ENCODE data around the gene GPR158. TPM values are rescaled to one million over a fixed set of nuclear protein-coding genes. Genes with fewer than 3 reads are reported as not detected.

GPR158 gene
- total RNA-seq, 1 donor from 2014 or later, result not detected

DNA sequence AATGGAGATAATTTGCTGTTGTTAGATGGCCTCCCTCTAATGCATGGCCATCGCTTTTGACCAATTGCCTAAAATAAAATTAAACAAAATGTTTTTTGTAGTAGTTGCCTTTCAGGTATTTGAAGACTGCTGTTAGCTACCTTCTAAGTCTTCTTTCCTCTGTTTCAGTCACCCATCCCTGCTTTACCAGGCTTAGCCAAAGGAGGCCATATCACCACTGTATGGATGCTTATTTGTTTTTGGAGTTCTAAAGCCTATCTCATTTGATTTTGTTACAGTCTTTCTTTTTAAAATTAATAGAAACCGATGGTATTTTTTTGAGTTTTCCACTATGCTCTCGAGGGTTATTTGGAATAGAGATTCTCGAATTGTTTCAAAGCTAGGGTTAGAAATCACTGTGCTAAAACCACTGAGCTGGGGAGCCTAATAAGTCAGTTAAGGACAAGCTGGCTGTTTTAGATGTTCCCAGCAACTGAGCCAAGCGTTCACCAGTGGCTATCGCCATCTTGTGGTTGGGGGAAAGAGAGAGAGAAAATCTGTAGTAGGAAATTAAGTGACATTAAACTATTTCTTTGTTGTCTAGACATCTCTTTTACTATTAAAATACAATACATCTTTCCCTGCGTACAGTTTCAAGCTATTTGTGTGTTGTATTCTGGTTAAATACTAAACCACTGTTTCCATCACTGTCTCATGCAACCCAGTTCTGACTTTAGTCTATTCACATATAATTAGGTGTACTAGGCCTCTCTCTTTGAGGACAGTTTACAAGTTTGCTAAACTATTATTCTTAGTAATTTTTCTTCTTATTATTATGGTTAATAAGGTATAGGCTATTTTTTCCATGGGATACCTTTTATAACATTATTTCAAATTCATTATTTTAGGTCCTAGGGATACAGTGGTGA is 52.2 kb downstream of the GPR158 start:
- H3K36me3 Mint-ChIP-seq (ENCODE audit: low read depth), result no peaks in the 10 kb centered on the region
- H3K9me3 Mint-ChIP-seq, result no peaks in the 10 kb centered on the region
- no peaks in the 10 kb centered on the region for H3K4me1 Mint-ChIP-seq
- intact Hi-C loops (cut with micrococcal nuclease), result no loop called here
- no peak overlapping the region for H3K27ac Mint-ChIP-seq
- peak; percentile 59 for DNase-seq
- H3K4me3 Mint-ChIP-seq, result no peak overlapping the region
- no peaks in the 10 kb centered on the region for H3K27me3 Mint-ChIP-seq

DNA sequence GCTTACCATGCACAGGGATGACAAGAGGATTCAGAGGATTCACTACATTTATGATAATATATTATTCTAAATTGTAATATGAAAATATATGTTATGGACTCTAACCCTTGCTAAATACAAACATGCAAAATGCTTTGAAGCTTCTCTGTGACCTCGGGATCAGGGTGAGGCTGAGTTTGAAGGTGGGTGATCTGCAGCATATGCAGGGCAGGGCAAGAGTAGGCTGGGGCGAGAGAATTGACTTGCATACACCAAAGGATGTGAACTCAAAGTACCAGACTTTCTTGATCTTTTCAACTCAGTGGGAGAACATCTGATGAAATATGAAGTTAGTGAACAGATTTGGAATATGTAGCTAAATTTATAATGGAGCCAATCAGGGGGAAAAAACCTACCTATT is 57.0 kb downstream of the GPR158 start:
- Mint-ChIP-seq H3K9me3 (no peaks in the 10 kb centered on the region), H3K27ac (no peak overlapping the region), H3K4me3 (no peak overlapping the region), H3K27me3 (no peaks in the 10 kb centered on the region), H3K4me1 (no peaks in the 10 kb centered on the region), H3K36me3 (ENCODE audit: low read depth) (no peaks in the 10 kb centered on the region)
- intact Hi-C loops (cut with micrococcal nuclease), result no loop called here
- DNase-seq, result no peak

DNA sequence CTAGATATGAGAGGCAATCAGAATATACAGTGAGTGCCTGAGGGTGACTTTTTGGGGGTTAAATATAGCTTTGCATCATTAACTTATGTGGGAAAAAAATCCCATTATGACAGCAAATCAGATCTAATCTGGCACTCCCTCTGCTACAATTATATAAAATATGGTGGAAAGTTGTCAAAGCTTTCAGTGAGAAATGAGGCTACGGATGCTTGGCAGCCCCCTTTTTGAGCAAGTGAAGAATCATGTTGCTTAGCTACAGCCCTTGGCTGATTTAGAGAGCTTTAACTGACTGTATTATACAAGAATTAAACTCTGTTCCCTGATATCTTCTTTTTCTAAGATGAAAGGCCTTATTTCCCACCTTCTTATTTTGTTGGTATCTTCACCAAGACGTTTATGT is 57.4 kb downstream of the GPR158 start:
- intact Hi-C loops (cut with micrococcal nuclease), result no loop called here
- H3K4me1 Mint-ChIP-seq, result no peaks in the 10 kb centered on the region
- no peak for DNase-seq
- H3K27me3 Mint-ChIP-seq, result no peaks in the 10 kb centered on the region
- H3K9me3 Mint-ChIP-seq, result no peaks in the 10 kb centered on the region
- no peaks in the 10 kb centered on the region for H3K36me3 Mint-ChIP-seq (ENCODE audit: low read depth)
- H3K4me3 Mint-ChIP-seq, result no peak overlapping the region
- H3K27ac Mint-ChIP-seq, result no peak overlapping the region

DNA sequence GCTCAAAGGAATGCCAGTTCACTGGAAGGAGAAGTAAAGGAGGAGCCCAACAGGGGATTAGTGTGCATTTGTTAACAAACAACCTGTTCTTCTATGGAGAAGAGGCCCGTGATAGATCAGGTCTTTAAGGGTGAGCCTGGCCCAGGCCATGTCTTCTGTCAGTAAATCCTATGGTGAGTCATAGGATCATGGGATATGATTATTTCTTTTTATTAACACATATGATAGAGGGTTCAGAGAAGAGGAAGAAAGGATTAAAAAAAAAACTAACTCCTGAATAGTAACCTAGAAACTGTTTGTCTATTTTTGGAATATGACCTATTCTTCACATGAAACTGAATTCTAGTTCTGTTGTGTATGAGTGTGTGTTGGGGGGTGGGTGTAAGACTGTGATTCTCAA is 70.4 kb downstream of the GPR158 start:
- H3K36me3 Mint-ChIP-seq (ENCODE audit: low read depth), result no peaks in the 10 kb centered on the region

DNA sequence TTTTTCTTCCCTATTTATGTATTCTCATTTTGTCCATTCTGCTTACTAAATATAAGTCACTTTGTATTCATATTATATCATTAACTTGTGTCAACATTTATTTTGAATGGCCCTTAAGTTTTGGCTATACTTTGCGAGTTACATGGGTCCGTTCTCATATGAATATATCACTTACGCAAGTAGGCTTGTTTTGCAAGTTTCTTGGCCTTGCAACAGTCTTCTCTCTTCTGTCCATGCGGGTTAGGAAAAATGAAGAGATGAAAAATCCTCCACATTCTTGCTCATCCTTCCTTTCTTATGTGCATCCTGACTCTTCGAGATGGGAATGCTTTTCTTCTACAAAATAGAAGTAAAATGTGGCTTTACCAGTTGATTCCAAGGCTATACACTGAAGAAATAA is 82.8 kb downstream of the GPR158 start:
- no peak overlapping the region for H3K4me3 Mint-ChIP-seq
- H3K4me1 Mint-ChIP-seq, result no peaks in the 10 kb centered on the region
- DNase-seq, result no peak
- no peaks in the 10 kb centered on the region for H3K36me3 Mint-ChIP-seq (ENCODE audit: low read depth)
- H3K27me3 Mint-ChIP-seq, result no peaks in the 10 kb centered on the region
- H3K27ac Mint-ChIP-seq, result no peak overlapping the region
- no peaks in the 10 kb centered on the region for H3K9me3 Mint-ChIP-seq
- intact Hi-C loops (cut with micrococcal nuclease), result no loop called here

More for the DNA sequence above, 70.4 kb downstream of the GPR158 start:
- Mint-ChIP-seq H3K9me3 (no peaks in the 10 kb centered on the region), H3K27me3 (no peaks in the 10 kb centered on the region), H3K27ac (no peak overlapping the region), H3K4me1 (no peaks in the 10 kb centered on the region), H3K4me3 (no peak overlapping the region)
- DNase-seq, result no peak
- intact Hi-C loops (cut with micrococcal nuclease), result no loop called here

DNA sequence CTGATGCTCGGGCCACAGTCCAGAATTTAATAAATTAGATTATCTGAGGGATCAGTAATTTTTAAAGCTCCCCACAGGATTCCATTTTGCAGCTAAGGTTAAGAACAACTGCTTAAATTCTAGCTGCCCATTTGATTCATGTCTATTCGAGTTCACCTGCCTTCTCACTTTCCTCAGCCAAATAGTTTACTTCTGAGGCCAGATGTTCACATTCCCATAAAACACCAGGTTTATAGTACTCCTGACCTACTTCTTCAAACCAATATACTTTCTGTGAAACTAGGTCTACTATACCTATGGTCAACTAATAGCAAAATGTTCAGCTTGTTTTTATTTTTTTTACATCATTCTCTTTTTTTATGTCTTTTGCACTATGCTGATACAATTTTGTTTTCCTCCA is 86.3 kb downstream of the GPR158 start:
- no peaks in the 10 kb centered on the region for H3K36me3 Mint-ChIP-seq (ENCODE audit: low read depth)
- H3K9me3 Mint-ChIP-seq, result no peaks in the 10 kb centered on the region
- no peaks in the 10 kb centered on the region for H3K4me1 Mint-ChIP-seq
- H3K27ac Mint-ChIP-seq, result no peak overlapping the region
- H3K4me3 Mint-ChIP-seq, result no peak overlapping the region
- intact Hi-C loops (cut with micrococcal nuclease), result no loop called here
- no peak for DNase-seq
- no peaks in the 10 kb centered on the region for H3K27me3 Mint-ChIP-seq

DNA sequence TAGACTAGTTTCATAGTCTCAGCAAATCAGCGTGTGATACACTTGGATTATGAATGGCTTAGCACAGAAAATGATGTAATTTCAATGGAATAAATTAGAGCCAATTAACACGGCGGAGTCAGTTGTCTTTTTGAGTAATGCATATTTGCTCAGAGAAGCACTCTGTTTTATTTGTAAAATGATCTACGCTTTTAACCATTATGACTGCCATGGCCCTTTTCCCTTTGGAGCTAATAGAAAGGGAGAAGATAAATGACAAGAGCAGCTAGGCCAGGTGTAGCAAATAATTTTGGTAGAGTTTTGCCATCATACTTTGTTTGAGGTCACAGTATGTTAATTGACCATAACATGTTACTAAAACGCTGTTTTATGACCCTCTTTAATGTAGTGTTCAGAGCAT is 86.8 kb downstream of the GPR158 start:
- H3K4me3 Mint-ChIP-seq, result no peak overlapping the region
- DNase-seq, result no peak
- H3K27me3 Mint-ChIP-seq, result no peaks in the 10 kb centered on the region
- no peaks in the 10 kb centered on the region for H3K9me3 Mint-ChIP-seq
- H3K4me1 Mint-ChIP-seq, result no peaks in the 10 kb centered on the region
- H3K27ac Mint-ChIP-seq, result no peak overlapping the region
- intact Hi-C loops (cut with micrococcal nuclease), result no loop called here
- H3K36me3 Mint-ChIP-seq (ENCODE audit: low read depth), result no peaks in the 10 kb centered on the region

DNA sequence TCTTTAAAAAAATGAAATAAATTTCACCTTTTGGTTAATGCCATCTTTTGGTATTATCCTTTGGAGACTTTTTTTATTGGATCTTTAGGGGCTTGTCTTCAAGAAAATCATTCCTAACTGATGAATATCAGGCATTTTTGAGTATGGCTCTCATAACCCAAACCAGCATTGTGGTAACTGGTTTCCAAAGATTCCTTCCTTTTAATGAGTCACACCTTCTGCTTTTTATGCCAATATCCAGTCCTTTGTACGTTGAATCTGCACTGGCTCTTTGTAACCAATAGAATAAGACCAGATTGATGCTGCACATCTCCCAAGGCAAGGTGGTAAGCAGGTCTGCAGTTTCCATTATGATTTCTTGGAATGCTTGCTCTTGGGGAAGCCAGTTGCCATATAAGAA is 89.1 kb downstream of the GPR158 start:
- no peaks in the 10 kb centered on the region for H3K36me3 Mint-ChIP-seq (ENCODE audit: low read depth)
- intact Hi-C loops (cut with micrococcal nuclease), result no loop called here
- H3K4me3 Mint-ChIP-seq, result no peak overlapping the region
- H3K27ac Mint-ChIP-seq, result no peak overlapping the region
- H3K27me3 Mint-ChIP-seq, result no peaks in the 10 kb centered on the region
- no peaks in the 10 kb centered on the region for H3K9me3 Mint-ChIP-seq
- no peaks in the 10 kb centered on the region for H3K4me1 Mint-ChIP-seq
- no peak for DNase-seq

DNA sequence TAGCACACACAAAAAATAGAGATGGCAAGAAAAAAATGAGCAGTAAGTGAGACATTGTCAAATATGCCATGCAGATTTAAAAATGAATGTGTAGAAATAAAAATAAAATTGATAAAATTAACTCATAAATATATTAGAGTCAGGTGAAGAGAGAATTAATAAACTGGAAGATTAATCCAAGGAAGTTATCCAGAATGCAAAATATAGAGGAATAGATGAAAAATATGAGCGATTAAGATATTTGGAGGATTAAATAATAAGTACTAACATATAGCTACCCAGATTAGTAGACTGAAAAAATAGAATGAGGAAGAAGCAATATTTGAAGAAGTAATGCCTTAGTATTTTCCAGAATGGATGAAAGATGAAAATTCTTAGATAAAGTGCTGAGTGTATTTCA is 103.4 kb downstream of the GPR158 start:
- no peaks in the 10 kb centered on the region for H3K27me3 Mint-ChIP-seq
- H3K9me3 Mint-ChIP-seq, result peaks cover 3% of the 10 kb centered on the region
- no peak overlapping the region for H3K27ac Mint-ChIP-seq
- no peaks in the 10 kb centered on the region for H3K4me1 Mint-ChIP-seq
- no peak for DNase-seq
- intact Hi-C loops (cut with micrococcal nuclease), result no loop called here
- no peaks in the 10 kb centered on the region for H3K36me3 Mint-ChIP-seq (ENCODE audit: low read depth)
- no peak overlapping the region for H3K4me3 Mint-ChIP-seq

DNA sequence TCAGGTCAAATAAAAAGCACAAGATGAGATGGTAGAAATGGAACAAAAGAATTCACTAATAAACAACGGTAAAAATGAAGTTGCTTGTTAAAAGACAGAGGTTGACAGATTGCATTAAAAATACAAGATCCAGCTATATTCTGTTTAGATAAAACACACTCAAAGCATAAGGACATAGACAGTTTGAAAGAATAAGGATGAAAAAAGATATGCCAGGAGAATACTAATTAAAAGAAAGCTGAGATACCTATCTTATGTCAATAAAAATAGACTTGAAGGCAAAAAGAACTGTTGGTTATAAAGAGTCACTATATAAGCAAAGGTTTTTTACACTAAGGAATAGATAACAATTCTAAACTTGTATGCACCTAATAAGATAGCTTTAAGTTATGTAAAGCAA is 105.3 kb downstream of the GPR158 start:
- Mint-ChIP-seq H3K36me3 (ENCODE audit: low read depth) (no peaks in the 10 kb centered on the region), H3K9me3 (peaks cover 3% of the 10 kb centered on the region), H3K4me3 (no peak overlapping the region), H3K27me3 (no peaks in the 10 kb centered on the region), H3K4me1 (no peaks in the 10 kb centered on the region), H3K27ac (no peak overlapping the region)
- intact Hi-C loops (cut with micrococcal nuclease), result no loop called here
- DNase-seq, result no peak

DNA sequence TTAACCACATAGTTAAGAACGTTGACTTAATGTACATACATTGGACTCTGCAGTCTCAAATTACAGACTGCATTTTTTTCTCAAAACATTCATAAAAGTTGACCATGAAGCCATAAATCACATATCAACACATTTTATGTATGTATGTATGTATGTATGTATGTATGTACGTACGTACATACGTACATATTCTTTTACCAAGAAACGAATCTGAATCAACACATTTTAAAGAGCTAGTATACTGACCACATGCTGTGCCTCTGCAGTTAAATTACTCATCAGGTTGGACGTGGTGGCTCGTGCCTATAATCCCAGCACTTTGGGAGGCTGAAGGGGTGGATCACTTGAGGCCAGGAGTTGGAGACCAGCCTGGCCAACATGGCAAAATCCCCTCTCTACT is 105.8 kb downstream of the GPR158 start:
- Mint-ChIP-seq H3K9me3 (peaks cover 5% of the 10 kb centered on the region), H3K27me3 (no peaks in the 10 kb centered on the region), H3K4me3 (no peak overlapping the region), H3K27ac (no peak overlapping the region), H3K36me3 (ENCODE audit: low read depth) (no peaks in the 10 kb centered on the region), H3K4me1 (no peaks in the 10 kb centered on the region)
- intact Hi-C loops (cut with micrococcal nuclease), result no loop called here
- no peak for DNase-seq

DNA sequence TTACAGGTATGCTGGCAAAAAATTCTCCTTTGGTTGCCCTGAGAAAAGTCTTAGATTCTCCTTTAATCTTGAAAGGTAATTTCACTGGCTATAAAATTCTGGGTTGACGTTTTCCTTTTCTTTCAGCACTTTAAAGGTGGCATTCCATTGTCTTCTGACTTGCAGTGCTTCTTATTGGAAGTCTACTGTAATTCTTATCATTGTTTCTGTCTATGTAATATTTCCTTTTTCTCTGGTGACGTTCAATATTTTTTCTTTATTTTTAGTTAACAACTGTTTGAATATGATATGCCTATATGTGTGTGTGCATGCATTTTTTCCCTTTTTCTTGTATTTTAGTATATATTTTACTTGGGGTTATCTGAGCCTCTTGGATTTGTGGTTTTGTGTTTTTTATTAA is 111.0 kb downstream of the GPR158 start:
- DNase-seq, result no peak
- peaks cover 6% of the 10 kb centered on the region for H3K9me3 Mint-ChIP-seq
- intact Hi-C loops (cut with micrococcal nuclease), result no loop called here
- no peaks in the 10 kb centered on the region for H3K4me1 Mint-ChIP-seq
- H3K27ac Mint-ChIP-seq, result no peak overlapping the region
- no peak overlapping the region for H3K4me3 Mint-ChIP-seq
- no peaks in the 10 kb centered on the region for H3K36me3 Mint-ChIP-seq (ENCODE audit: low read depth)
- H3K27me3 Mint-ChIP-seq, result no peaks in the 10 kb centered on the region

DNA sequence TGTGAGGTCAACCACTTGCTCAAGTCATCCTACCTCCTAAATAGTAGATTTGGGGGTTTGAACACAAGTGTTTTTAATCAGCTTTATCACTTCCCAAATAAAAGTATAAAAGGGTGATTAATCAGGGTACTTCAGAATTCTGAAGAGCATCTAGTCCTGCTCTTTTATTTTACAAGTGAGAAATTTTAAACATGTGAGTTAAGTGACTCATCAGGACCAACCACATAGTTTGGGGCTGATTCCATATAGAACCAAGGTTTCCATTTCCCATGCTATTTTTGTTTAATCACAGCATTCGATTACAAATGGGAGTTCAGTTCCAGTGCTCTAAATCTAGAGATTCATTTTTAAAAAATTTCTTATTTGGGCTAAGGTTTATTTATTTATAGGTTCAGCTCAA is 113.4 kb downstream of the GPR158 start:
- no peaks in the 10 kb centered on the region for H3K4me1 Mint-ChIP-seq
- intact Hi-C loops (cut with micrococcal nuclease), result no loop called here
- no peaks in the 10 kb centered on the region for H3K27me3 Mint-ChIP-seq
- peaks cover 6% of the 10 kb centered on the region for H3K9me3 Mint-ChIP-seq
- no peak for DNase-seq
- no peak overlapping the region for H3K27ac Mint-ChIP-seq
- no peak overlapping the region for H3K4me3 Mint-ChIP-seq
- H3K36me3 Mint-ChIP-seq (ENCODE audit: low read depth), result no peaks in the 10 kb centered on the region

DNA sequence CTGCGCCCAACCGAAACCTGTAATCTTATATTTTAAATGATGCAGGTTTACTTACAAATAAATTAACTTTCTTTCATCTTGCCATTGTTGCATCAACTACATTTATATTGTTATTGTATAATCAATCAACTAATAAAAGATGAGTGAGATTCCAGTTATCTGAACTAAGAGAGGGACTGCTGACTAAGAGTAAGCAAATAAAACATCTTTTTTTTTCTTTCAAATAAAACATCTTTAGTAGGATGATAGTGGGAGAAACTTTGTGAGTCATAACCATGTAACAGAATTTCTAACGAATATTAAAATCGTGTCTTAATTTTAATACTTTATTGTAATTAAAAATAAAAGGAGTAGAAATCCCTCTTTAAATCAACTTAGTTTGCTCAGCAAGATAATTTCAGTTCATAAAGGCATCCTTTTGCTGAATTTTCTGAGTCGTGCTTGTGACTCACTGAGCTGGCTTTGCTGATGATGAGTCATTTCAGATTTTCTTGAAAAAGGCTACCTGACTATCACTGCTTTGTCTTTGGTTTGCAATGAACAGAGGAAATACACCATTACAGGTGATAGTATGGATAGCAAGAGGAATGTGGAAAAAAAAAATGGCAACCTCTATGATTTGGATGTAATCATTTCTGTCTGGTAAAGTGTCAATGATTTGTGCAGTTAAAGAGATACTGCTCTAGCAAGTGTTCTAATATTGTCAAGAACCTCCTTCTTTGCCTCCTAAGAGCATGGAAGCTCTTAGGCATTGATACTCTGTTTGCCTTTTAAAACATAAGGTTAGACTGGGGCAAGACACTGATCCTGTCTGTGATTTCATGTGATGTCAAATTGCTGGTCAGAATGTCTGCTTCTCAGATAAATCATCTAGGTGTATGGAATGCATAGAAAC is 119.5 kb downstream of the GPR158 start:
- H3K9me3 Mint-ChIP-seq, result peaks cover 3% of the 10 kb centered on the region
- H3K27me3 Mint-ChIP-seq, result no peaks in the 10 kb centered on the region
- H3K27ac Mint-ChIP-seq, result no peak overlapping the region
- DNase-seq, result no peak
- intact Hi-C loops (cut with micrococcal nuclease), result no loop called here
- H3K4me3 Mint-ChIP-seq, result no peak overlapping the region
- H3K36me3 Mint-ChIP-seq (ENCODE audit: low read depth), result no peaks in the 10 kb centered on the region
- no peaks in the 10 kb centered on the region for H3K4me1 Mint-ChIP-seq

Measured in activated CD4-positive, alpha-beta T cell treated with anti-CD3 and anti-CD28 coated beads, Interleukin-2, amount 10 ng/mL, durations not matched to agents 24 days and 14 days (primary cell).